HL-60 (cell line): ENCODE results near the gene PSMC6.

ENCODE experiments used
- DNase-seq, 2 experiments: peaks; one replicate each; pipeline ENCODE4 v3.0.0-alpha.2; 2010 to 2020; ENCODE audit warnings: low read depth in 1 of 2, low spot score in 1 of 2
- H3K27ac ChIP-seq: fragments of 250-450 bp; sonication (Bioruptor Pico); replicated peaks from 2 replicates; pipeline ENCODE4 v1.5.1; 2020; ENCODE audit warnings: mild to moderate bottlenecking, moderate library complexity
- H3K27me3 ChIP-seq: fragments of 250-450 bp; sonication (Bioruptor Pico); 2 replicates; pipeline ENCODE4 v1.5.1; 2021; ENCODE audit warnings: mild to moderate bottlenecking, moderate library complexity; ENCODE audit not compliant: insufficient read depth, poor library complexity, severe bottlenecking
- H3K4me3 ChIP-seq: replicated peaks from 2 replicates; pipeline ENCODE4 v1.5.1; 2011; ENCODE audit warnings: mild to moderate bottlenecking, control low read depth, low read length; ENCODE audit not compliant: insufficient read depth
- GABPA ChIP-seq: IDR thresholded peaks from 2 replicates; pipeline ENCODE4 v1.6.1; 2012; ENCODE audit warnings: low read depth
- POLR2AphosphoS5 ChIP-seq: IDR thresholded peaks from 2 replicates; pipeline ENCODE4 v1.6.1; 2012; ENCODE audit warnings: low read depth
- REST ChIP-seq: IDR thresholded peaks from 2 replicates; pipeline ENCODE4 v1.6.1; 2012; ENCODE audit warnings: low read depth; ENCODE audit not compliant: insufficient replicate concordance
- SPI1 ChIP-seq: IDR thresholded peaks from 2 replicates; pipeline ENCODE4 v1.6.1; 2012; ENCODE audit warnings: low read depth, mild to moderate bottlenecking, borderline replicate concordance
- TF ChIP-seq, protein P1 (sequence below): IDR thresholded peaks from one replicate; pipeline ENCODE4 v1.5.1; 2011; ENCODE audit warnings: low read length, control low read depth, inconsistent platforms; ENCODE audit not compliant: insufficient read depth

PSMC6 gene

GRCh38 chr14:52703664-52704063, 3.3 kb upstream of the PSMC6 start:
- H3K4me3 ChIP-seq = no peak overlapping the region
- no peaks in the 10 kb centered on the region for H3K27me3 ChIP-seq
- no peak overlapping the region for H3K27ac ChIP-seq
- no peak for TF ChIP-seq POLR2AphosphoS5
- TF ChIP-seq REST = no peak
- TF ChIP-seq, protein P1, sequence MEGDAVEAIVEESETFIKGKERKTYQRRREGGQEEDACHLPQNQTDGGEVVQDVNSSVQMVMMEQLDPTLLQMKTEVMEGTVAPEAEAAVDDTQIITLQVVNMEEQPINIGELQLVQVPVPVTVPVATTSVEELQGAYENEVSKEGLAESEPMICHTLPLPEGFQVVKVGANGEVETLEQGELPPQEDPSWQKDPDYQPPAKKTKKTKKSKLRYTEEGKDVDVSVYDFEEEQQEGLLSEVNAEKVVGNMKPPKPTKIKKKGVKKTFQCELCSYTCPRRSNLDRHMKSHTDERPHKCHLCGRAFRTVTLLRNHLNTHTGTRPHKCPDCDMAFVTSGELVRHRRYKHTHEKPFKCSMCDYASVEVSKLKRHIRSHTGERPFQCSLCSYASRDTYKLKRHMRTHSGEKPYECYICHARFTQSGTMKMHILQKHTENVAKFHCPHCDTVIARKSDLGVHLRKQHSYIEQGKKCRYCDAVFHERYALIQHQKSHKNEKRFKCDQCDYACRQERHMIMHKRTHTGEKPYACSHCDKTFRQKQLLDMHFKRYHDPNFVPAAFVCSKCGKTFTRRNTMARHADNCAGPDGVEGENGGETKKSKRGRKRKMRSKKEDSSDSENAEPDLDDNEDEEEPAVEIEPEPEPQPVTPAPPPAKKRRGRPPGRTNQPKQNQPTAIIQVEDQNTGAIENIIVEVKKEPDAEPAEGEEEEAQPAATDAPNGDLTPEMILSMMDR = no peak
- TF ChIP-seq GABPA = no peak
- no peak for TF ChIP-seq SPI1
- no peak for DNase-seq

DNA sequence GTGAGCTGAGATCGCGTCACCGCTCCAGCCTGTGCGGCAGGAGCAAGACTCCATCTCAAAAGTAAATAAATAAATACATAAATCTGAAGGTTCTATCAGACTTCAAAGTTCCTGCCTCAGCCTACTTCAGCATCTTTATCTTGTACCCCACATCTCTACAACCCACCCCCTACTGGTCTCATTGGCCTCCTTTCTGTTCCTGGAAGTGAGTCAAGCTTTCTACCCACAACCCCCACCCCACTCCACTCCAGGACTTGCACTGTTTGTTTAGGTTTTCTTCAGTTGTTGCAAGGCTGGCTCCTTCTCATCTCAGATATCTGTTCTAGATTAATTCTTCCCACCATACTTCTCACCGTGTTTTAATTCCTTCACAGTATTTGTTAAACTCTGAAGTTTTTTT, 714 bp upstream of the PSMC6 start:
- TF ChIP-seq SPI1 = no peak
- no peak for TF ChIP-seq REST
- TF ChIP-seq POLR2AphosphoS5 = no peak
- TF ChIP-seq, protein P1 = no peak
- TF ChIP-seq GABPA = no peak
- peak in 1 of 2 experiments; percentile 32 for DNase-seq
- H3K27ac ChIP-seq = peak overlapping the region; percentile 77
- no peaks in the 10 kb centered on the region for H3K27me3 ChIP-seq
- peak overlapping the region; percentile 77; the same call in 1 of the 2 replicates for H3K4me3 ChIP-seq

GRCh38 chr14:52711666-52712065, 4.7 kb downstream of the PSMC6 start:
- no peaks in the 10 kb centered on the region for H3K27me3 ChIP-seq
- H3K4me3 ChIP-seq = no peak overlapping the region
- no peak for DNase-seq
- TF ChIP-seq, protein P1 = no peak
- no peak for TF ChIP-seq SPI1
- no peak overlapping the region for H3K27ac ChIP-seq

DNA sequence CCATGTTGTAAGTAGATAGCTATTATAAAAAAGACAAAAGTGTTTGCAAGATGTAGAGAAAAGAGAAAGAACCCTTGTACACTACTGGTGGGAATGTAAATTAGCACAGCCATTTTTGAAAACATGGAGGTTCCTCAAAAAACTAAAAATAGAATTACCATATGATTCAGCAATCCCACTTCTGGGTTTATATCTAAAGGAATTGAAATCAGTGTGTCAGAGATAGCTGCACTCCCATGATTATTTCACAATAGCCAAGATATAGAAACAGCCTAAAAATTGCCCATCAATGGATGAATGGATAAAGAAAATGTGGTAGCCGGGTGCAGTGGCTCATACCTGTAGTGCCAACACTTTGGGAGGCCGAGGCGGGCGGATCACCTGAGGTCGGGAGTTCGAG, 9.2 kb downstream of the PSMC6 start:
- Histone ChIP-seq H3K4me3 (no peak overlapping the region), H3K27me3 (no peaks in the 10 kb centered on the region), H3K27ac (no peak overlapping the region)
- TF ChIP-seq POLR2AphosphoS5 (no peak), SPI1 (no peak), GABPA (no peak), REST (no peak)
- TF ChIP-seq, protein P1 = no peak
- no peak for DNase-seq
